ENCODE results near the gene GTF3A. TPM values are rescaled to one million over a fixed set of nuclear protein-coding genes. Genes with fewer than 3 reads are reported as not detected.
"Not testable (repeated sequence)": the region's sequence is repeated elsewhere in the genome, so short reads cannot be mapped to it uniquely, and the experiment has no call there.

The GTF3A gene
- total RNA-seq, 1 experiment from 2014 or later, result 159 TPM

GRCh38 chr13:27398360-27398759, 26.1 kb upstream of the GTF3A start:
- H3K36me3 Mint-ChIP-seq (ENCODE audit: insufficient read depth, unreplicated experiment), result no peaks in the 10 kb centered on the region
- no peak overlapping the region for H3K4me3 Mint-ChIP-seq (ENCODE audit: unreplicated experiment)
- H3K9me3 Mint-ChIP-seq (ENCODE audit: unreplicated experiment), result no peaks in the 10 kb centered on the region
- ChIA-PET POLR2A (interaction anchor here (0.6 kb wide), 1 partner anchor 35 kb away, joined by 3 read pairs; no protein-coding TSS in a partner anchor), CTCF (interaction anchor here (0.9 kb wide), 1 partner anchor 16 kb away, joined by 3 read pairs; no protein-coding TSS in a partner anchor)
- DNase-seq (ENCODE audit: unreplicated experiment), result no peak
- no peaks in the 10 kb centered on the region for H3K4me1 Mint-ChIP-seq (ENCODE audit: insufficient read depth, unreplicated experiment)
- no peak for TF ChIP-seq CTCF (IDR thresholded peaks at IDR 0.05; ENCODE audit: unreplicated experiment)
- no peaks in the 10 kb centered on the region for H3K27me3 Mint-ChIP-seq (ENCODE audit: insufficient read depth, unreplicated experiment)
- intact Hi-C loops (cut with micrococcal nuclease), result no loop called here
- no TSS peak for BruUV-seq (replicated peaks)
- no peak overlapping the region for H3K27ac Mint-ChIP-seq (ENCODE audit: low read depth, unreplicated experiment)

GRCh38 chr13:27400405-27400804, 24.0 kb upstream of the GTF3A start:
- BruUV-seq (replicated peaks); H3K27ac Mint-ChIP-seq (ENCODE audit: low read depth, unreplicated experiment); H3K4me3 Mint-ChIP-seq (ENCODE audit: unreplicated experiment); H3K9me3 Mint-ChIP-seq (ENCODE audit: unreplicated experiment); H3K36me3 Mint-ChIP-seq (ENCODE audit: insufficient read depth, unreplicated experiment); intact Hi-C loops (cut with micrococcal nuclease); H3K27me3 Mint-ChIP-seq (ENCODE audit: insufficient read depth, unreplicated experiment); H3K4me1 Mint-ChIP-seq (ENCODE audit: insufficient read depth, unreplicated experiment); DNase-seq (ENCODE audit: unreplicated experiment): not testable (repeated sequence)
- POLR2A ChIA-PET, result interaction anchor here (0.6 kb wide), 1 partner anchor 23 kb away, joined by 3 read pairs; no protein-coding TSS in a partner anchor
- CTCF ChIA-PET, result interaction anchor here (0.8 to 2.5 kb wide), 5 partner anchors 20 to 553 kb away, joined by 3 to 10 read pairs (median 4); no protein-coding TSS in a partner anchor

- Mint-ChIP-seq H3K27me3 (ENCODE audit: insufficient read depth, unreplicated experiment) (no peaks in the 10 kb centered on the region), H3K27ac (ENCODE audit: low read depth, unreplicated experiment) (no peak overlapping the region), H3K9me3 (ENCODE audit: unreplicated experiment) (no peaks in the 10 kb centered on the region), H3K36me3 (ENCODE audit: insufficient read depth, unreplicated experiment) (no peaks in the 10 kb centered on the region), H3K4me1 (ENCODE audit: insufficient read depth, unreplicated experiment) (no peaks in the 10 kb centered on the region), H3K4me3 (ENCODE audit: unreplicated experiment) (no peak overlapping the region)
- no TSS peak for BruUV-seq (replicated peaks)
- peak; percentile 14 for DNase-seq (ENCODE audit: unreplicated experiment)
- ChIA-PET CTCF (interaction anchor here (0.5 to 2.5 kb wide), 6 partner anchors 21 to 593 kb away, joined by 3 to 10 read pairs (median 4); no protein-coding TSS in a partner anchor), POLR2A (no interaction called here)
- no peak for TF ChIP-seq CTCF (IDR thresholded peaks at IDR 0.05; ENCODE audit: unreplicated experiment)
- intact Hi-C loops (cut with micrococcal nuclease), result no loop called here
These were observed 23.2 kb upstream of the GTF3A start for GRCh38 chr13:27401210-27401609.

- H3K9me3 Mint-ChIP-seq (ENCODE audit: unreplicated experiment), result no peaks in the 10 kb centered on the region
- H3K36me3 Mint-ChIP-seq (ENCODE audit: insufficient read depth, unreplicated experiment), result no peaks in the 10 kb centered on the region
- BruUV-seq (replicated peaks), result no TSS peak
- peaks cover 14% of the 10 kb centered on the region for H3K27me3 Mint-ChIP-seq (ENCODE audit: insufficient read depth, unreplicated experiment)
- H3K4me1 Mint-ChIP-seq (ENCODE audit: insufficient read depth, unreplicated experiment), result no peaks in the 10 kb centered on the region
- H3K4me3 Mint-ChIP-seq (ENCODE audit: unreplicated experiment), result no peak overlapping the region
- CTCF ChIA-PET, result interaction anchor here (0.5 to 3.9 kb wide), 8 partner anchors 21 to 427 kb away, joined by 3 to 20 read pairs (median 4); no protein-coding TSS in a partner anchor
- no peak overlapping the region for H3K27ac Mint-ChIP-seq (ENCODE audit: low read depth, unreplicated experiment)
- TF ChIP-seq CTCF (IDR thresholded peaks at IDR 0.05; ENCODE audit: unreplicated experiment), result no peak
- intact Hi-C loops (cut with micrococcal nuclease), result no loop called here
- DNase-seq (ENCODE audit: unreplicated experiment), result no peak
- POLR2A ChIA-PET, result interaction anchor here (1.0 kb wide), 1 partner anchor 23 kb away, joined by 6 read pairs; no protein-coding TSS in a partner anchor
These were observed 21.2 kb upstream of the GTF3A start for GRCh38 chr13:27403203-27403678.
